HG02642 (cell line): Measurements from ENCODE around the gene GLIS1.
"Not testable (repeated sequence)": the region's sequence is repeated elsewhere in the genome, so short reads cannot be mapped to it uniquely, and the experiment has no call there.

Source experiments
- ATAC-seq: cut with Tn5 transposase; IDR thresholded peaks from one replicate; pipeline ENCODE4 v1.9.1; 2021; ENCODE audit warnings: mild to moderate bottlenecking; ENCODE audit not compliant: unreplicated experiment, poor library complexity

The GLIS1 gene

GRCh38 chr1:53557369-53557768, 181.6 kb downstream of the GLIS1 start:
- ATAC-seq = no peak

GRCh38 chr1:53556657-53557227, 182.2 kb downstream of the GLIS1 start:
- no peak for ATAC-seq

GRCh38 chr1:53555620-53556326, 183.2 kb downstream of the GLIS1 start:
- ATAC-seq = not testable (repeated sequence)

GRCh38 chr1:53554592-53555305, 184.2 kb downstream of the GLIS1 start:
- no peak for ATAC-seq

- ATAC-seq = no peak
Observed at GRCh38 chr1:53553734-53554509, 185.0 kb downstream of the GLIS1 start.

- no peak for ATAC-seq
Observed at GRCh38 chr1:53552981-53553733, 185.8 kb downstream of the GLIS1 start.

- no peak for ATAC-seq
Observed at GRCh38 chr1:53552146-53552861, 186.7 kb downstream of the GLIS1 start.

- no peak for ATAC-seq
Observed at GRCh38 chr1:53551428-53551995, 187.5 kb downstream of the GLIS1 start.

GRCh38 chr1:53550201-53550741, 188.7 kb downstream of the GLIS1 start:
- no peak for ATAC-seq

GRCh38 chr1:53549781-53550180, 189.2 kb downstream of the GLIS1 start:
- ATAC-seq = no peak

GRCh38 chr1:53549287-53549686, 189.7 kb downstream of the GLIS1 start:
- no peak for ATAC-seq

GRCh38 chr1:53548031-53548491, 190.9 kb downstream of the GLIS1 start:
- ATAC-seq = no peak

GRCh38 chr1:53547231-53547790, 191.7 kb downstream of the GLIS1 start:
- ATAC-seq = no peak

GRCh38 chr1:53546409-53547155, 192.4 kb downstream of the GLIS1 start:
- ATAC-seq = no peak

- no peak for ATAC-seq
Observed at GRCh38 chr1:53545663-53546408, 193.1 kb downstream of the GLIS1 start.

GRCh38 chr1:53544728-53545515, 194.0 kb downstream of the GLIS1 start:
- ATAC-seq = no peak
